GM18526 (cell line): ENCODE data around the gene SLC22A14.
A peak's percentile ranks its signal among the peaks of the same experiment; 100 is the strongest.

Source experiments
- POLR2A ChIP-seq: IDR thresholded peaks from 3 replicates; pipeline ENCODE4 v1.6.1; 2011; ENCODE audit not compliant: insufficient read length; ENCODE audit errors: extremely low read depth

SLC22A14 gene

DNA sequence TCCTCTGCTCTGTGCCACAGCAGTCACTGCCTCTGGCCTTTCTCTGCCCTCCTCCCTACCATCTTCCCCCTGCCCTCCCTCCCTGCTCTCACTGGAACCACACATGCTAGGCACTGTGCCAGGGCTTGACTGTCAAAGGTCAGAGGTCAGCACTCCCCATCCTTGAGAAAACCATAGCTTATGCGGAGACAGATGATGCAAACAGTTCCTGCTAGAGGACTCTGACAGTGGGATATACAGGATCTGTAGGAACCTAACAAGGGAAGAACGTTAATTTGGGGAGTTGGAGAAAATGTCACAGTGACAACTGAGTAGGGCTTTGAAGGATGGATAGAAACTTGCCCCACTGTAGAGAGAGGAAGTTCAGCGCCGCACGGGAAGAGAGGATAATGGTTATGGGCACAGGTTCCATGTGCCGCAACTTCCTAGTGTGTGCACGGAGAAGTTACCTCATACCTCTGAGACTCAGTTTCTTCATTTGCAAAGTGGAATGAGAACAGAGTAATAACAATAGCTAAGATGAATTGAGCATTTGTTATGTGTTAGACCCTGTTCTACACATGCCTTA is 35.2 kb downstream of the SLC22A14 start:
- no peak for TF ChIP-seq POLR2A

DNA sequence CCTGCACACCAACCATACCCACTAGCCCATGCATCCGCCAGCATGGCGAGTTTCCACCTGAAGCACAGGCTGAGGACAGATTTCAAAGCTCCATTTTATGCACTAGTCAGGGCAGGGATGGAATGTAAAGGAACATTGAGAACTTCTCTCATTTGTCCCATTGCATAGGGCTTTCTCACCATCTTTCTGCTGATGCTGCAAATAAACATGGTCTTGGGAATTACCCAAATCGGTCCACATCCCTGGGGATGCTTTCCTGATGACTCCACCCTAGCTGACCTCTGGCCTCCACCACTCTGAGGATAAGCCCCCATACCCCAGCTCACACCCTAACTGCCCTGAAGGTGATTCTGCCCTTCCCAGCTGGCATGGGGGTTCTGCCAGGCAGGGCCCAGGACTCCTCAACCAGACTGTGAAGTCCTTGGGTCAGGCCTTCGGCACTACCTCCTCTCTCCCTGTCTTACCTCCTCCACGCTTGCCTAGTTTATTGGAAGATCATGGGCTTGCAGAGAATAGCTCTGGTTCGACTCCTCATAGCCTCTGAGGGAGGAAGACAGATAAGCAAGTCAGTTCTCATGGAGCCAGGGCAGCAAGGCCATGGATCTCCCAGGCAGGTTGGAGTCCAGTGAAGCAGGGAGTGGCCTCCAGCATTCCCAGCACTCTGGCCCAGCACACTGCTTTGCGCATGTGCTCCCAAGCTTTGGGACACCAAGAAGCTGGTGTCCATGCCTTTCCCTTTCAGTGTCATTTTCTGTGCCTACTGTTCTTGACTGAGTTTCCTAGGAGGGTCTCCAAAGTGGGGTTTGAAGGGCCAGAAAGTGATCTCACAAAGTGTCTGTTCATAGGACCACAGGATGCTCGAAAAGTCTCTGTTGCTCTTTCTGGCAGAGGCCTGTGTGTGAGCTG is 36.9 kb downstream of the SLC22A14 start:
- no peak for TF ChIP-seq POLR2A

DNA sequence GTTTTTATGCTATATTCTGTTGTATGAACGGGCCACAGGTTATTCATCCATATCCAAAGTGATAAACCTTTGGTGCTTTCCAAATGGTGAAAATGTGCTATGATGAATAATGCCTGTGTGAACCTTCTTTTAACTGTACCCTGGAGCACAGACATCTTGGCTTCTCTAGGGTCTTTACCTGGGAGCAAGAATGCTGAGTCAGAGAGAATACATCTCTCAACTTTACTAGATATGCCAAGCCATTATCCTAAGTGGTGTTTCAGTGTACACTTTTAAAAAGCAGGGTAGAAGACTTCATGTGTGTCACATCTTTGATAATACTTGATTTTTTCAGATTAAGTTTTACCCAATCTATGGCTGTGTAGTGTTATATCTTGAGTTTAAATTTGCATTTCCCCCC is 41.0 kb downstream of the SLC22A14 start:
- no peak for TF ChIP-seq POLR2A

DNA sequence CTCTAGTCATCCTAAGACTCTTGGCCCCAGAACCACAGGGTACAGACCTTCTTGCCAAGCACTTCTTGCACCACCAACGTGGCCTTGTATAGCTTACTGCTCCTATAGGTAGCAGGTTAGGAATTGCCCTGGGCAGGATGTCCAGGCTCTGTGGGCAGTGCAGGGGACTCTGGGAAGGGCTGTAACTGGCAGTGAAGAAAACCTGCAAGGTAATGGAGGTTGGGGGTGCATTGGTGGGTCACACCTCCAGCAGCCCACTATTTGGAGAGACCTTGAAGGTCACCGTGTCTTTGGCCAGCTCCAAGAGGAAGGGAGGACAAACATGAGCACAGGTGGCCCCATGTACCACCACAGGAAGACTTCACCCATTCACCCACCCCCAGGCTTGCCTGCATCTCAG is 43.2 kb downstream of the SLC22A14 start:
- TF ChIP-seq POLR2A, result no peak

DNA sequence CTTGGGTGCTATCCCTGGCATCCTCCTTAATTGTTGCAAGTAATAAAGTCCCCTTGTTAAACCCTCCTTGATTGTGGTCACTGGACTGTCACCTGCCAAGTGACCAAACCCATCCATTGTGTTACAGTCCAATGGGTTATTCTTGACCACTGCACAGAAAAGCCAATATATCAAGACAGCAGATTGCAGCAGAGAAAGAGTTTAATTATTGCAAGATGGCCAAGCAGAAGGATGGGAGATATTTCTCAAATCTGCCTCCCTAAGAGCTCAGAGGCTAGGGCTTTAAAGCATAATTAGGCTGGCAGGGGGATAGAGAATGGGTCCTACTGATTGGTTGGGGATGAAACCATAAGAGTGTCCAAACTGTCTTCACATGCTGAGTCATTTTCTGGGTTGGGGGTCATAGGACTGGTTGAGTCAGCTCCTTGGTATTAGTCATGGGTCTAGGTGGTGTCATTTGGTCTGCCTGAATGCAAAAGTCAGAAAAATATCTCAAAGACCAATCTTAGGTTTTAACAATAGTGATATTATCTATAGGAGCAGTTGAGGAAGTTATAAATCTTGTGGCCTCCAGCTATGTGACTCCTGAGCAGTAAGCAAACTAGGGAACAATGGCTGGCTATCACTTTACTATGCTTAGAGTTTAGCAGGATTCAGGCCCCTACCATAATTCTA is 45.4 kb downstream of the SLC22A14 start:
- TF ChIP-seq POLR2A, result no peak

DNA sequence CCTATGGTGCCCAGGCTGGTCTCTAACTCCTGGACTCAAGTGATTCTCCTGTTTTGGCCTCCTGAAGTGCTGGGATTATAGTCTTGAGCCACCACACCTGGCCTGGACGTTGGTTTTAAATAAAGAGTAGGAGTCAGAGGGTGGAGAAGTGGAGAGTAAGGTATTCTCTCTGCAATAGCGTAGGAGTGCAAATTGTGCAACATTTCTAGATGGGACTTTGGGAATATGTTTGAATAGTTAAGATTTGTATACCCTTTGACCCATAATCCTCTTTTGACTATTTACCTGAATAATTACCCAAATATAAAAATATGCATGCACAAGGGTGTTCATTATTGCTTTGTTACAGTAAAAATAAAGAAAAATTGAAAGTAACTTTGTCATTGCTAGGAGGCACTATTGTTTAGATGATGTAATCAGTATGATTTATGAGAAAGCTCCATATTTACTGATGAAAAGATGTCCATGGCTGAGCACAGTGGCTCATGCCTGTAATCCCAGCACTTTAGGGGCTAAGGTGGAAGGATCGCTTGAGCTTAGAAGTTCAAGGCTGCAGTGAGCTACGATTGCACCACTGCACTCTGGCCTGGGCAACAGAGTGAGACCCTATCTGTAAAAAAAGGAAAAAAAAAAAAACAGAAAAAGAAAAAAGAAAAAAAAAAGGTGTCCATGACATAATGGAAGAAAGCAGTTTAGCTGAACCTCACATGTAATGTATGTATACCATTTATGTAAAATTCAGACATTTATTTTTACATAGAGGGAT is 49.3 kb downstream of the SLC22A14 start:
- no peak for TF ChIP-seq POLR2A

GRCh38 chr3:38332201-38332600 is 50.1 kb downstream of the SLC22A14 start:
- TF ChIP-seq POLR2A, result no peak

DNA sequence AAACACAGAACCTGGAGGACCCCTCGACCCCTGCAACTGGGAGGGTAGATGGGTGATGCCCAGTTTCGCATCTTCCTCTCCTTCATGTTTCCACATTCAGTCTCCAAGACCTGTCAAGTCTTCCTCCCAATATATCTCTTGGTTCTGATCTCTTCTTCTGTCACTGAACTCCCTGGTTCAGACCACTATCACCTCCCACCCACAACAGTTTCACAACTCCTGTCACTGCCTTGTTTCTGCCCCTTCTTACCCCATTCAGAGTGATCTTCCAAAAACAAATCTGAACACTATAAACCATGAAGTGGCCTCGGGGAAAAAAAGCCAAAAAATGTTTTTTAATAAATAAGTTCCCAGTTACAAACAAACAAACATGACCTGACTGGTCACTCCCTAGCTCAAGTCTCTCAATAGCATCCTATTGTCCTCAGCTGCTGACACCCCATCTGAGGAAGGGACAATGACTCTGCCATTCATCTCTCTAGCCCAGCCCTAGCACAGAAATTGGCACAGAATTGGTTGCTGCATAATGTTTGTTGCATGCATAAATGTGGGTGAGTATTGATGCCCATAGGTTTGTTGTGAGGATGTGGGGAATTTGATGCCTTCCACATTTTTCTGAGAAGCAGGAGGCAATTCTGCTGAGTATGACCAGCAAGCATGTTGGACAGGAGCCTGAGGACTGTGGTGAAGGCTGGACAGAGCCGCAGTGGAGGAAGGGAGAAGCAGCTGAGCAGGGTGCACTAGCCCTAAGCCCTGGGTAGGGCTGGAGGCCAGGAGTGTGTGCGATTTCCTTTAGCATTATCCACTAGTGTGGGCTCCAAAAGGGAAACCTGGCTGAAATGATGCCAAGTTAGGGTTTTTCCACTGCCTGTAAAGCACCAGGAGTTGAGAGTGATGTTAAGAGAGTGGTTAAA is 52.3 kb downstream of the SLC22A14 start:
- no peak for TF ChIP-seq POLR2A

GRCh38 chr3:38335263-38335662 is 53.2 kb downstream of the SLC22A14 start:
- no peak for TF ChIP-seq POLR2A

DNA sequence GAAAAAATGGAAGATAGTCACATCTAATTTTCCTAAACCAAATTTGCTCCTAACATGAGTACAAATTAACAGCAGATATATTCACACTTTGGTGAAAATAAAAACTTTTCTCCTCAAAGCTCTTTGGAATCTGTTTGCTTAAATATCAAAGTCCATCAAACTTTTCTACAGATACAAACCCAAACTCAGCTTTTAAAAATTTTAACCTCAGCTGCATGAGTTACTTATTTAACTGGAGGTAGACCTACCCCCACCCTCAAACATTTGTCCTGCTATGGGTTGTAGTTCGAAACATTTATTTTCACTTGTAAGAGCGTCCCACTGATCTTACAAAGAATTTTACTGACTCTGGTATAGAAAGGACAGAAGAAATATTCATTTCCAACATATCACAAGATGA is 55.6 kb downstream of the SLC22A14 start:
- TF ChIP-seq POLR2A, result no peak

DNA sequence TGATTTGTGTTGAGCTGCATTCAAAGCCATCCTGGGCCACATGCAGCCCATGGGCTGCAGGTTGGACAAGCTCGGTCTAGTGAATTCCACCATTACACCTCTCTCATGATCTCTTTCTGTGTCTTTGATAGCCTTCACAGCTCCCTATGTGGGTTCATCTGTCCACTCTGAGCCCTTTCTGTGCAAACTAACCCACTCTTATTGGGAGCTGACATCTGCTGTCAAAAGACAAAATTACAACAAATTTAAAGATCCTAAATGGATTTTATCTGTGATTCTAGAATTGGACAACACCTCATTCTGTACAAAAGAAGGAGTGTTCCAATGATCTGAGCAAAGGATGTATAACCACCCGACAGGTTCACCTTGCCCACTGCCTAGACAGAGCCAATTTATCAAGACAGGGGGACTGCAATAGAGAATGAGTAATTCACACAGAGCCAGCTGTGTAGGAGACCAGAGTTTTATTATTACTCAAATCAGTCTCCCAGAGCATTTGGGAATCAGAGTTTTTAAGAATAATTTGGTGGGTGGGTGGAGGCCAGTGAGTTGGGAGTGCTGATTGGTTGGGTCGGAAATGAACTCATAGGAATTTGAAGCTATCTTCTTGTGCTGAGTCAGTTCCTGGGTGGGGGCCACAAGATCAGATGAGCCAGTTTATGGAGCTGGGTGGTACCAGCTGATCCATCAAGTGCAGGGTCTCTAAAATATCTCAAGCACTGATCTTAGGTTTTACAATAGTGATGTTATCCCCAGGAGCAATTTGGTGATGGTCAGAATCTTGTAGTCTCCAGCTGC is 61.9 kb downstream of the SLC22A14 start:
- no peak for TF ChIP-seq POLR2A

- no peak for TF ChIP-seq POLR2A
Measured at GRCh38 chr3:38345879-38346586, 63.9 kb downstream of the SLC22A14 start.

GRCh38 chr3:38346587-38347410 is 64.7 kb downstream of the SLC22A14 start, which contains the start of gene XYLB:
TSS of gene XYLB (plus strand) at chr3:38346785. CDS start at chr3:38346869, 84 bp downstream.
- peak; percentile 33 for TF ChIP-seq POLR2A
